ENCODE data around the gene HOXB9.

Gene HOXB9

GRCh38 chr17:48609033-48609432 lies 17.1 kb downstream of the HOXB9 start:
- no peak overlapping the region; the same call in 1 of the 2 replicates for H2AFZ ChIP-seq (ENCODE audit: low read depth, low read length)

DNA sequence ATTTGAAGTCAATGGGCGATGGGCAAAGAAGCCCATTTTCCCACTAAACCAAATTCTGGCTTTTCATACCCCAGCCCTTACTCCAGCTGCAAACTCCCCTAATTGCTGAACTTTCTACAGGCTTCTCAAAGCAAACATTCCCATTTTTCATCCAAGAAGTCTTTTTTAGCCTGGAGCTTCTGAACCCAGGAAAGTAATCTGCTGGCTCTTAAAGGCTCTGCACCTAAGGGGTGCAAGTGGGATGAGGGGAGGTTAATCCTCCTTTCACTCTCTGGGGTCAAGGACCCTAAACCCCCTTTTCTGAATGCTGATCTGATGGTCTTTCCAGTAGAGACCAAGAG lies 17.7 kb downstream of the HOXB9 start:
- H3K9ac ChIP-seq (ENCODE audit: low read depth, low read length), result no peak overlapping the region
- H3K4me2 ChIP-seq (ENCODE audit: insufficient read depth, low read length), result no peak overlapping the region
- H3K9me3 ChIP-seq (ENCODE audit: insufficient read depth, low read length, severe bottlenecking), result no peaks in the 10 kb centered on the region
- no peak for TF ChIP-seq EZH2 (IDR thresholded peaks at IDR 0.05; ENCODE audit: borderline replicate concordance, low read depth, low read length, severe bottlenecking)
- TF ChIP-seq, protein P1, sequence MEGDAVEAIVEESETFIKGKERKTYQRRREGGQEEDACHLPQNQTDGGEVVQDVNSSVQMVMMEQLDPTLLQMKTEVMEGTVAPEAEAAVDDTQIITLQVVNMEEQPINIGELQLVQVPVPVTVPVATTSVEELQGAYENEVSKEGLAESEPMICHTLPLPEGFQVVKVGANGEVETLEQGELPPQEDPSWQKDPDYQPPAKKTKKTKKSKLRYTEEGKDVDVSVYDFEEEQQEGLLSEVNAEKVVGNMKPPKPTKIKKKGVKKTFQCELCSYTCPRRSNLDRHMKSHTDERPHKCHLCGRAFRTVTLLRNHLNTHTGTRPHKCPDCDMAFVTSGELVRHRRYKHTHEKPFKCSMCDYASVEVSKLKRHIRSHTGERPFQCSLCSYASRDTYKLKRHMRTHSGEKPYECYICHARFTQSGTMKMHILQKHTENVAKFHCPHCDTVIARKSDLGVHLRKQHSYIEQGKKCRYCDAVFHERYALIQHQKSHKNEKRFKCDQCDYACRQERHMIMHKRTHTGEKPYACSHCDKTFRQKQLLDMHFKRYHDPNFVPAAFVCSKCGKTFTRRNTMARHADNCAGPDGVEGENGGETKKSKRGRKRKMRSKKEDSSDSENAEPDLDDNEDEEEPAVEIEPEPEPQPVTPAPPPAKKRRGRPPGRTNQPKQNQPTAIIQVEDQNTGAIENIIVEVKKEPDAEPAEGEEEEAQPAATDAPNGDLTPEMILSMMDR (IDR thresholded peaks at IDR 0.05; ENCODE audit: borderline replicate concordance, extremely low read depth, low read length, poor library complexity, severe bottlenecking), result no peak
- H2AFZ ChIP-seq (ENCODE audit: low read depth, low read length), result no peak overlapping the region
- ATAC-seq (ENCODE audit: insufficient read depth, low read depth), result no peak
- peaks cover 13% of the 10 kb centered on the region for H3K27me3 ChIP-seq (ENCODE audit: insufficient read depth, low read length, poor library complexity)
- H4K20me1 ChIP-seq (ENCODE audit: insufficient read depth, low read length), result no peaks in the 10 kb centered on the region
- H3K79me2 ChIP-seq (ENCODE audit: insufficient read depth, low read length), result no peaks in the 10 kb centered on the region
- DNase-seq, result no peak
- no peaks in the 10 kb centered on the region for H3K4me1 ChIP-seq (ENCODE audit: insufficient read depth, low read length)
- no peaks in the 10 kb centered on the region for H3K36me3 ChIP-seq (ENCODE audit: insufficient read depth, low read length)
- H3K27ac ChIP-seq (ENCODE audit: low read length), result no peak overlapping the region
- no peak overlapping the region for H3K4me3 ChIP-seq (ENCODE audit: low read depth in 1 of 2, low read length in 2 of 2)

More at GRCh38 chr17:48609033-48609432, 17.1 kb downstream of the HOXB9 start:
- no peaks in the 10 kb centered on the region for H4K20me1 ChIP-seq (ENCODE audit: insufficient read depth, low read length)
- H3K4me2 ChIP-seq (ENCODE audit: insufficient read depth, low read length), result no peak overlapping the region
- no peaks in the 10 kb centered on the region for H3K9me3 ChIP-seq (ENCODE audit: insufficient read depth, low read length, severe bottlenecking)
- TF ChIP-seq EZH2 (IDR thresholded peaks at IDR 0.05; ENCODE audit: borderline replicate concordance, low read depth, low read length, severe bottlenecking), result no peak
- TF ChIP-seq, protein P1 (IDR thresholded peaks at IDR 0.05; ENCODE audit: borderline replicate concordance, extremely low read depth, low read length, poor library complexity, severe bottlenecking), result no peak
- no peaks in the 10 kb centered on the region for H3K4me1 ChIP-seq (ENCODE audit: insufficient read depth, low read length)
- H3K27me3 ChIP-seq (ENCODE audit: insufficient read depth, low read length, poor library complexity), result peaks cover 13% of the 10 kb centered on the region
- H3K27ac ChIP-seq (ENCODE audit: low read length), result no peak overlapping the region
- no peak overlapping the region for H3K4me3 ChIP-seq (ENCODE audit: low read depth in 1 of 2, low read length in 2 of 2)
- ATAC-seq (ENCODE audit: insufficient read depth, low read depth) (no peak), DNase-seq (no peak)
- H3K36me3 ChIP-seq (ENCODE audit: insufficient read depth, low read length), result no peaks in the 10 kb centered on the region
- H3K9ac ChIP-seq (ENCODE audit: low read depth, low read length), result no peak overlapping the region
- no peaks in the 10 kb centered on the region for H3K79me2 ChIP-seq (ENCODE audit: insufficient read depth, low read length)

DNA sequence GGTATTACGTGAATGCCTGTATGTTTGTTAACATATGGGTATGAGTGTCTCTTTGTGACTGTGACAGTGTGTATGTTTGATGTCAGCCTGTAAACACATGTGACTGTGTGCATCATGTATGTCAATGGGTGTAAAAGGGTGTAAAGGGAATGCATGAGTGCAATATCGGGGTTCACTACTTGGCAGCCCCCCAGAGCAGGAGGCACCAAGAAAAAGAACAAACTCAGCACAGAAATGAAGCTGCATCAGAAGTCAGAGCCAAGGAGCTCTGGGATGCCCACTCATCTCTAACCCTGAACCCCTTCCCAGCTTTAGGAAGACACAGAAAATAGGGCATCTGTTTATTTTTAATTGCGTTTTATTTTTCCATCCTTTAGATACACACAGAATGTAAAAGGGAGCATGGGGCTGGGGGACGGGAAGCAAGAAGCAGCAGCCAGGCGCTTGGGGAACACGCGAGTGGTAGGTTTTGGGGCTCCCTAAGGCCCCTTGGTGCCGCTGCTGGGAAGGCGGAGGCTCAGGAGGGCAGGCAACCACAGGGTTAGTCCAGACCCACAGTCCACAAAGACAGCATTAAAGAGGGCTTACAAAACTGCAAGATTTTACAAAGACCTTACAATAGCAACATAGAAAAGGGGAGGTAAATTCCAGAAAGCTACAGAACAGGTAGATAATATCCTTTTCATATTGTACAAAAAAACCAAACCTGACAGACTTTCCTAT lies 19.1 kb downstream of the HOXB9 start:
- H3K4me1 ChIP-seq (ENCODE audit: insufficient read depth, low read length), result no peaks in the 10 kb centered on the region
- ATAC-seq (ENCODE audit: insufficient read depth, low read depth) (no peak), DNase-seq (no peak)
- no peak overlapping the region for H3K4me2 ChIP-seq (ENCODE audit: insufficient read depth, low read length)
- H3K36me3 ChIP-seq (ENCODE audit: insufficient read depth, low read length), result no peaks in the 10 kb centered on the region
- H2AFZ ChIP-seq (ENCODE audit: low read depth, low read length), result no peak overlapping the region
- H3K27ac ChIP-seq (ENCODE audit: low read length), result no peak overlapping the region
- peaks cover 13% of the 10 kb centered on the region for H3K27me3 ChIP-seq (ENCODE audit: insufficient read depth, low read length, poor library complexity)
- no peaks in the 10 kb centered on the region for H3K9me3 ChIP-seq (ENCODE audit: insufficient read depth, low read length, severe bottlenecking)
- H3K79me2 ChIP-seq (ENCODE audit: insufficient read depth, low read length), result no peaks in the 10 kb centered on the region
- H4K20me1 ChIP-seq (ENCODE audit: insufficient read depth, low read length), result no peaks in the 10 kb centered on the region
- no peak overlapping the region for H3K9ac ChIP-seq (ENCODE audit: low read depth, low read length)
- TF ChIP-seq, protein P1 (IDR thresholded peaks at IDR 0.05; ENCODE audit: borderline replicate concordance, extremely low read depth, low read length, poor library complexity, severe bottlenecking), result no peak
- TF ChIP-seq EZH2 (IDR thresholded peaks at IDR 0.05; ENCODE audit: borderline replicate concordance, low read depth, low read length, severe bottlenecking), result no peak
- H3K4me3 ChIP-seq (ENCODE audit: low read depth in 1 of 2, low read length in 2 of 2), result no peak overlapping the region
